ENCODE results near the gene RPS26. TPM values are rescaled to one million over a fixed set of nuclear protein-coding genes. Genes with fewer than 3 reads are reported as not detected.
A peak's percentile ranks its signal among the peaks of the same experiment; 100 is the strongest.

Gene RPS26
- total and polyA plus RNA-seq, 2 of the 13 experiments (the other 11 are each of a cell fraction or from before 2014, with no cell fraction given), result 150 to 421 TPM

DNA sequence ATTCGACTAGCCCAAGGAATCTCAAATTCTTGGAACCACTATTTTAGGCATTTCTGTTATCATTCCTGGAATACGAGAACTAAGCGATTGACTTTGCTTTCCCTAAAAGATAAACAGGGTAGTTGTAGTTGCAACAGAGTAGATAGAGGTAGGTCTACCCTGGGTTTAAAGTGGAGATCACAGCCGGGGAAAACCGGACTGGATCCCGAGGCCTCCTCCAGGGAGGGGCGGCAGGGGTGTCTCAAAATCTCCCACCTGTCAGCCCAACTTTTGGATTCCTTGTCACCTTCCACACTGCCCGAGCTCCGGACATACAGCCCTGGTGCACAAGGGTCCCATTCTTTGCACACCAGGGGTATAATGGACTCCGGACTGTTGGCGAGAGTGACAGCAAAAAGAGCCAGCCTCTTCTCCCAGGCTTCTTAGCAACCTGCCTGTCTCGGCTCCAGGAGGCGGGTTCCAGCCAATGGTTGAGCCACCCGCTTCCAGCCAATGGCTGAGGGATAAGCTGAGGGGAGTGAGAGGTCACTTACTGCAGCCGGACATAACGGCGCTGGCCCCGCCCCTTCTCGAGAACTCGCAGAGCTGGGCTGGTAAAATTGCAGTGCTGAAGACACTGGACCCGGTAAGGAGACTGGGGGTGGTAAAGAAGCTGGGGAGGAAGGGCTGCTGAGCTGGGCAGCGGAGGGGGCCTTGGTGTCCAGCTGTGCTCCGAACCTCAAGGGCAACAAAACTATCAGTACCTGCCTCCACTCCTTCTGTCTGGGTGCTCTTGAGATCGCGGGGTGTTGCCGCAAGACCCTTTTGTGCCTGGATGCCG is 44.8 kb upstream of the RPS26 start, which contains the start of gene SUOX (continued):
- TF ChIP-seq SIX4 (CRISPR knock-in tag; IDR thresholded peaks at IDR 0.05), result no peak; the same call in 1 of the 2 replicates
- TF ChIP-seq ZKSCAN5 (CRISPR knock-in tag; IDR thresholded peaks at IDR 0.05), result no peak
- no peak for TF ChIP-seq ELK4 (CRISPR knock-in tag; IDR thresholded peaks at IDR 0.05; ENCODE audit: borderline replicate concordance)
- TF ChIP-seq ESRRA (CRISPR knock-in tag; IDR thresholded peaks at IDR 0.05; ENCODE audit: low read depth), result no peak; the same call in 1 of the 2 replicates
- no peak for TF ChIP-seq ZNF747 (CRISPR knock-in tag; IDR thresholded peaks at IDR 0.05; ENCODE audit: borderline replicate concordance)
- TF ChIP-seq ZBTB8A (CRISPR knock-in tag; IDR thresholded peaks at IDR 0.05; ENCODE audit: borderline replicate concordance, low read depth), result no peak
- no peak for TF ChIP-seq EED (CRISPR knock-in tag; IDR thresholded peaks at IDR 0.05)
- TF ChIP-seq ZNF672 (CRISPR knock-in tag; IDR thresholded peaks at IDR 0.05), result no peak
- TF ChIP-seq MTF2 (CRISPR knock-in tag; IDR thresholded peaks at IDR 0.05; ENCODE audit: borderline replicate concordance), result no peak
- 0 out of 2 replicates have a peak, but pooled peaks have one; percentile 30 for TF ChIP-seq TP53 (CRISPR knock-in tag; conservative IDR thresholded peaks at IDR 0.05)
- peak; percentile 88 for TF ChIP-seq PBX2 (CRISPR knock-in tag; IDR thresholded peaks at IDR 0.05)
- TF ChIP-seq SMC3 (IDR thresholded peaks at IDR 0.05; ENCODE audit: low read length), result no peak
- 0 out of 2 replicates have a peak, but pooled peaks have one; percentile 44 for TF ChIP-seq ARID2 (CRISPR knock-in tag; IDR thresholded peaks at IDR 0.05; ENCODE audit: borderline replicate concordance)
- TF ChIP-seq BCLAF1 (IDR thresholded peaks at IDR 0.05), result no peak
- TF ChIP-seq ZBTB49 (CRISPR knock-in tag; IDR thresholded peaks at IDR 0.05; ENCODE audit: borderline replicate concordance), result no peak
- no peak for TF ChIP-seq RORA (CRISPR knock-in tag; IDR thresholded peaks at IDR 0.05)
- TF ChIP-seq NFE2L1 (CRISPR knock-in tag; IDR thresholded peaks at IDR 0.05; ENCODE audit: borderline replicate concordance), result no peak
- no peak for TF ChIP-seq ZFP1 (CRISPR knock-in tag; IDR thresholded peaks at IDR 0.05)
- TF ChIP-seq ZNF780A (CRISPR knock-in tag; IDR thresholded peaks at IDR 0.05), result no peak
- TF ChIP-seq CEBPG (CRISPR knock-in tag; IDR thresholded peaks at IDR 0.05), result no peak; the same call in none of the 2 replicates
- TF ChIP-seq MEF2D (CRISPR knock-in tag; IDR thresholded peaks at IDR 0.05), result peak; percentile 48; the same call in 1 of the 2 replicates
- no peak for TF ChIP-seq RNF2 (conservative IDR thresholded peaks at IDR 0.05; ENCODE audit: low read depth)
